T-helper 1 cell treated with Interleukin-12 subunit alpha and Interleukin-12 subunit beta and Interleukin-4 antibody, amounts not matched to agents 30 ng/mL and 1 ng/mL, for 36 hours (primary cell): Measurements from ENCODE around the gene INHBE. TPM values are rescaled to one million over a fixed set of nuclear protein-coding genes. Genes with fewer than 3 reads are reported as not detected.
"Not testable (repeated sequence)": the region's sequence is repeated elsewhere in the genome, so short reads cannot be mapped to it uniquely, and the experiment has no call there.

Experiments
- intact Hi-C: fragments of 100-400 bp; cut with micrococcal nuclease; formaldehyde crosslinking; loops from one replicate; pipeline ENCODE4 v1.15.1; 2024
- total RNA-seq: library from RNA; stranded (reverse); gene quantifications from 2 replicates; pipeline ENCODE4 v1.2.3, GENCODE V29; 2022

INHBE gene
- total RNA-seq, 1 donor from 2014 or later = not detected

DNA sequence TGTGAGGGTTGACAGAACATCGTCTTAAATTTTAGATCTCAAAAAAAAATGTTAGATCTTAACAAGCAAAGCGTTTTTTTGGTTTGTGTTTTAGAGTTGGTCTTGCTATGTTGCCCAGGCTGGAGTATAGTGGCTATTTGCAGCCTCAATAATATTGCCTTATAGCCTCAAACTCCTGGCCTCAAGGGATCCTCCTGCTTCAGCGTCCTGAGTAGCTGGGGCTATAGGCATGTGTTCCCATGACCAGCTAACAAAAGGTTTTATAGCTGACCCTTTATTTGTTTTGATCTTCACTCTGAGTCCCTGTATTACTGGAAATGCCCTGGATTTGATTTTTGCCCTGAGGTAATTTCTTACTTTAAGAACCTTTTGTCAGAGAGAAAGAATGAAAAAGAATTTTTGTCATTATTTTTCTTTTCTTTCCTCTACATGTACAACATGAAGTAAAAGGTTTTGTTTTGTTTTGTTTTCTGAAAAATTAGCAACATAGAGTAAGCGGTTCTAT, 15.3 kb upstream of the INHBE start:
- intact Hi-C loops = no loop called here

DNA sequence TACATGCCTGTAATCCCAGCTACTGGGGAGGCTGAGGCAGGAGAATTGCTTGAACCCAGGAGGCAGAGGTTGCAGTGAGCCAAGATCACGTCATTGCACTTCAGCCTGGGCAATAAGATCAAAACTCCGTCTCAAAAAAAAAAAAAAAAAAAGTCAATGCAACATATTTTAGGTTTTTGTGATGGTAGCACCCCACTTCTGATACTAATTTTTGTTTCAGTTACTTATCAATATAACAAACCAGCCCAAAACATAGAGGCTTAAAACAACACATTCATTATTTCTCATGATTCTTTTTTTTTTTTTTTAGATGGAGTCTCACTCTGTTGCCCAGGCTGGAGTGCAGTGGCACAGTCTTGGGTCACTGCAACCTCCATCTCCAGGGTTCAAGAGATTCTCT, 13.7 kb upstream of the INHBE start:
- intact Hi-C loops = not testable (repeated sequence)

GRCh38 chr12:57441846-57442427, 13.2 kb upstream of the INHBE start:
- intact Hi-C loops = no loop called here

DNA sequence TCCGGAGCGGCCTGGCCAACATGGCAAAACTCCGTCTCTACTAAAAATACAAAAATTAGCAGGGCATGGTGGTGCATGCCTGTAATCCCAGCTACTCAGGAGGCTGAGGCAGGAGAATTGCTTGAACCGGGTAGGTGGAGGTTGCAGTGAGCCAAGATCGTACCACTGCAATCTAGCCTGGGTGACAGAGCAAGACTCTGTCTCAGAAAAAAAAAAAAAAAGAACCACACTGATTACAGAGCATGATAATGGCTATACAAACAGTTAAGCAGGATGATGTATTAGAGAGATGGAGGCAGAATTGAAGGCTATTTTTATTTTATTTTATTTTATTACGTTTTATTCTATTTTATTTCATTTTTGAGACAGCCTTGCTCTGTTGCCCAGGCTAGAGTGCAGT, 10.8 kb upstream of the INHBE start:
- intact Hi-C loops = not testable (repeated sequence)

- intact Hi-C loops = no loop called here
These were observed 10.4 kb upstream of the INHBE start for GRCh38 chr12:57444744-57445143.

DNA sequence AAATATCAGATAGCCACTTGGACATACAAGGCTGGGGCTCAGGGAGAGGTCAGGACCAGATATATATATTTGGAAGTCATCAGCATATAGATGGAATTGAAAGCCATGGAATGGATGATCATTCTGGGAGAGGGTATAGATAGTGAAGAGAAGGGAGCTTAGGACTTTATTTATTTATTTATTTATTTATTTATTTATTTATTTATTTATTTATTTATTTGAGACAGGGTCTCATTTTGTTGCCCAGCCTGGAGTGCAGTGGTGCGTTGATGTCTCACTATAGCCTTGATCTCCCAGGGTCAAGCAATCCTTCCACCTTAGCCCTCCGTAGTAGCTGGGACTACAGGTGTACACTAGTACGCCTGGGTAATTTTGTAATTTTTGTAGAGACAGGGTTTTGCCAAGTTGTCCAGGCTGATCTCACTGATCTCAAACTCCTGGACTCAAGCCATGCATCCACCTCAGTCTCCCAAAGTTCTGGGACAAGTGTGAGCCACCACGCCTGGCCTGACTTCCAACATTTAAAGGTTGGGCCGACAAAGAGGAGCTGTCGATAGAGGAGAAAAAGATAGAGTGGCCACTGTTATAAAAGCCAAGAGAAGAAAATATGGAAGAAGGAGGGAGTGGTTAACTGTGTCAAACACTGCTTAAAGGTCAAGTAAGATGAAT, 8.7 kb upstream of the INHBE start:
- intact Hi-C loops = no loop called here

- intact Hi-C loops = no loop called here
These were observed 6.4 kb upstream of the INHBE start for GRCh38 chr12:57448669-57449068.

DNA sequence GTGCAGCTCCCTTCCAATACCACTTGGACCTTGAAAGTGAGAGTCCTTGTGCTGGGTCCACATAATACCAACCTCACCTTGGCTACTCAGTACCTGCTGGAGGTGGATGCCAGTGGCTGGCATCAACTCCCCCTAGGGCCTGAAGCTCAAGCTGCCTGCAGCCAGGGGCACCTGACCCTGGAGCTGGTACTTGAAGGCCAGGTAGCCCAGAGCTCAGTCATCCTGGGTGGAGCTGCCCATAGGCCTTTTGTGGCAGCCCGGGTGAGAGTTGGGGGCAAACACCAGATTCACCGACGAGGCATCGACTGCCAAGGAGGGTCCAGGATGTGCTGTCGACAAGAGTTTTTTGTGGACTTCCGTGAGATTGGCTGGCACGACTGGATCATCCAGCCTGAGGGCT, 5.7 kb upstream of the INHBE start:
- intact Hi-C loops = no loop called here

DNA sequence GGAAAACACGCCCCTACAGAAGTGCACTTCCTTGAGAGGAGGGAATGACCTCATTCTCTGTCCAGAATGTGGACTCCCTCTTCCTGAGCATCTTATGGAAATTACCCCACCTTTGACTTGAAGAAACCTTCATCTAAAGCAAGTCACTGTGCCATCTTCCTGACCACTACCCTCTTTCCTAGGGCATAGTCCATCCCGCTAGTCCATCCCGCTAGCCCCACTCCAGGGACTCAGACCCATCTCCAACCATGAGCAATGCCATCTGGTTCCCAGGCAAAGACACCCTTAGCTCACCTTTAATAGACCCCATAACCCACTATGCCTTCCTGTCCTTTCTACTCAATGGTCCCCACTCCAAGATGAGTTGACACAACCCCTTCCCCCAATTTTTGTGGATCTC, 5.0 kb upstream of the INHBE start:
- intact Hi-C loops = no loop called here

DNA sequence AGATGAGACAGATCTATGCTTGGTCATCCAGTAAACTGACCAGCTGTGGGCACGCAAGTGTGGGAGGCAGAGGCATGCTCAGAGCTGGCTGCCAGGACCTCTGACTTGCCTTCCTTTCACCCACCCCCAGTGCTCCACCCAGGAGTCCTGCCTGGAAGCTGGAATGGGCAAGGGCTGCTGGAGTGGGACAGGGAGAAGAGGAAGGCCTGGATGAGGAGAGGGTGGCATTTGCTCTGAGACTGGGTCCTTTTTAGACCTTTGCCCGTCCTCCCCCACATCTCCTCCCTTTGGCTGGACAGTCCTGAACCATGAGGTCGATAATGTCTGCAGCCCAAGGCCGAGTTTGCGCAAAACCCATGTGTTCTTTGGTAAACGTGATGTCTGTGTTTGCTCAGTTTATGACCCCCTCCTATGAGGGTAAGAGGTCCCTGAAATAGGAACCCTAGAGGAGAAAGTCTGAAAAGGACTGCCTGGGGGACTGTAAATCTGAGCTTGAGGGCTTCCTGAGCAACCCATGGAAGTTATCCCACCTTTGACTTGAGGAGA, 3.8 kb upstream of the INHBE start:
- intact Hi-C loops = no loop called here

DNA sequence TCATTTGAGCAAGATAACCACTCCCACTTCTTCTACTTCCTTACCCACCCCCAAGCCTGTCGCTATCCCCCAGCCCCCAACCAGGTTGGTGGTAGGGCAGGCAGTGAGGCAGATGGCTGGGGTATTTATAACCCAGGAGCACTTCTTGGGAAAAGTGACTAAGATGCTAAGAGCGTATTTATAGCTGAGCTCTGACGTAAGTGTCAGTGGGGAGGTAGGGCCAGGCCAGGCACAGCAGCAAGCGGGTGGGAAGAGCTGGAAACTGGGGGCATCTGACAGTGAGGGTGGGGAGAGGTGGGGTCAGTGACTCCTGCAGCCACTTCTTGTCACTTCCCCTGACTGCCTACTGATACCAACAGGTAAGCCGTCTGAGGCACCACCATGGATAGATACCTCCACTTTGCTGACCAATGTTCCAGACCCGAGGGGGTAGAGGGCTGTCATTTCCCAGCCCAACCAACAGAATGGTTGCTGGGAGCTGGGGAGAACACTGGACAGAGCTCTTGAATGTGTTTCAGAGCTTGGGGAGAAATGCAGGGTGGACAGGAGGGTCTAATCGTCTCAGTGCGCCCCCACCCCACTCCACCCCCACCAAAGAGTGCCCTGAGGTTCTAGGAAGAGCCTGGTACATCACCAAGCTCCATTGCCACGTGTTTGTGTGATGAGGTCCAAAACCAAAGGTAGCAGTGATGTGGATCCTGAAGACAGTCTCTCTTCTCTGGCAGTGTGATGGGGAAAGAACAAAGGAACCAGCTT, 2.7 kb upstream of the INHBE start:
- intact Hi-C loops = no loop called here

- intact Hi-C loops = loop anchor here (1.0 kb wide), 4 partner anchors 22 to 190 kb away; partner anchors contain the start of gene R3HDM2
These were observed 2.1 kb upstream of the INHBE start for GRCh38 chr12:57452937-57453509.

DNA sequence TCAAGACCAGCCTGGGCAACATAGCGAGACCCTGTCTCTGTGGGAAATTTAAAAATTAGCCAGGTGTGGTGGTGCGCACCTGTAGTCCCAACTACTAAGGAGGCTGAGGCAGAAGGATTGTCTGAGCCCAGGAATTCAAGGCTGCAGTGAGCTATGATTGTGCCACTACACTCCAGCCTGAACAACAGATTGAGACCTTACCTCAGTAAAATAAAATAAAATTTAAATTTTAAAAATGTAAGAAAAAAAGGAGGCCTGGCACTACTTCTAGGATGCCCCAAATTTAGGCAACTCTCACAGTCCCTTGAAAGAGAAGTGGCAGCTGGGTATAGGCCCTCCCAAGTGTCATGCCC, 918 bp upstream of the INHBE start:
- intact Hi-C loops = no loop called here

DNA sequence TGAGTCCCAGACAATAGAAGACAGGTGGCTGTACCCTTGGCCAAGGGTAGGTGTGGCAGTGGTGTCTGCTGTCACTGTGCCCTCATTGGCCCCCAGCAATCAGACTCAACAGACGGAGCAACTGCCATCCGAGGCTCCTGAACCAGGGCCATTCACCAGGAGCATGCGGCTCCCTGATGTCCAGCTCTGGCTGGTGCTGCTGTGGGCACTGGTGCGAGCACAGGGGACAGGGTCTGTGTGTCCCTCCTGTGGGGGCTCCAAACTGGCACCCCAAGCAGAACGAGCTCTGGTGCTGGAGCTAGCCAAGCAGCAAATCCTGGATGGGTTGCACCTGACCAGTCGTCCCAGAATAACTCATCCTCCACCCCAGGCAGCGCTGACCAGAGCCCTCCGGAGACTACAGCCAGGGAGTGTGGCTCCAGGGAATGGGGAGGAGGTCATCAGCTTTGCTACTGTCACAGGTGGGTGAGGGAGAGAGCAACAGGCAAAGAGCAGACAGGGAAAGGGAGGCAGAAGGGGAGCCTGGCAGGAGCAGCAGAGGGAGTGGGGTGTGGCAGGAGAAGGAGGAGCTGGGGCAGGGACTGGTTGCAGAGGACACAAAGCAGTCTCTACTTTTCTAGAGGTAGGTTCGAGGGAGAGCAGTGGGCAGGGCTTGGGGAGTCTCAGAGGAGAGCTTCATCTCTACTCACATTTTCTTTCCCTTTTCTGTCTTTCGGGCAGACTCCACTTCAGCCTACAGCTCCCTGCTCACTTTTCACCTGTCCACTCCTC, 452 bp downstream of the INHBE start:
- intact Hi-C loops = loop anchor here (5.0 kb wide), 2 partner anchors 287 to 393 kb away; no protein-coding TSS in a partner anchor

- intact Hi-C loops = loop anchor here (5.0 kb wide), 2 partner anchors 286 to 394 kb away; no protein-coding TSS in a partner anchor
These were observed 1.1 kb downstream of the INHBE start for GRCh38 chr12:57456145-57456700.

- intact Hi-C loops = loop anchor here (5.0 kb wide), 2 partner anchors 285 to 395 kb away; no protein-coding TSS in a partner anchor
These were observed 1.8 kb downstream of the INHBE start for GRCh38 chr12:57456737-57457490.

DNA sequence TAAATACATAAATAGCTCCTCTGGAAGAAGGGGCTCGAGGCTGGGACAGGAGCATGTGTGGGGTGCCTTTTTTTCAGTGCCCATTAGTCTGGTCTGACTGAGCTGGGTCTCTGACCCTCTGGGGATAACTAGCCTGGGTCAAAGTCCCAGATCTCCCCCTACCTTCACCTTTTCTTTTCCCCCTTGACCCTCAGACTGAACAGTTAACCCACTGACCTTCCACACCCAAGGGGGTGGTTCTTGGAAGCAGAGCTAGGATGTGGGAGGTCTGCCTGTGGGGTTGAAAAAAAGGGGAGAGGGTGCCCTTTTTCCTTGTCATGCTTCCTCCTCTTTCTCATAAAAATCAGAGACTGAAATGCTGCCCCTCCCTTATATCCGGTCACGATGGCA, 3.6 kb downstream of the INHBE start:
- intact Hi-C loops = loop anchor here (1.0 to 5.0 kb wide), 11 partner anchors 18 to 396 kb away; partner anchors contain the start of genes B4GALNT1, DCTN2, MBD6 and OS9

GRCh38 chr12:57459055-57459749, 4.1 kb downstream of the INHBE start:
- intact Hi-C loops = loop anchor here (1.0 to 5.0 kb wide), 11 partner anchors 17 to 397 kb away; partner anchors contain the start of genes B4GALNT1, DCTN2, MBD6 and OS9
